Measurements from ENCODE around the gene CBY3. TPM values are rescaled to one million over a fixed set of nuclear protein-coding genes. Genes with fewer than 3 reads are reported as not detected.

CBY3 gene
- total and polyA plus RNA-seq, 2 of the 13 experiments (the other 11 are each of a cell fraction or from before 2014, with no cell fraction given), result not detected

- no peak for TF ChIP-seq ZNF558 (CRISPR knock-in tag; IDR thresholded peaks at IDR 0.05; ENCODE audit: borderline replicate concordance)
- peak; percentile 83 for TF ChIP-seq GATAD2A (CRISPR knock-in tag; IDR thresholded peaks at IDR 0.05)
- TF ChIP-seq ZNF496 (CRISPR knock-in tag; IDR thresholded peaks at IDR 0.05; ENCODE audit: insufficient replicate concordance), result no peak
- no peak for TF ChIP-seq POLR2AphosphoS2 (IDR thresholded peaks at IDR 0.05; ENCODE audit: low read depth, low read length)
- no peak for TF ChIP-seq SP4 (CRISPR knock-in tag; IDR thresholded peaks at IDR 0.05)
- peak; percentile 88 for TF ChIP-seq ZNF644 (CRISPR knock-in tag; IDR thresholded peaks at IDR 0.05; ENCODE audit: low read depth)
- no peak for TF ChIP-seq THYN1 (CRISPR knock-in tag; IDR thresholded peaks at IDR 0.05; ENCODE audit: borderline replicate concordance, low read depth)
- no peak for TF ChIP-seq ZNF576 (CRISPR knock-in tag; IDR thresholded peaks at IDR 0.05)
- 0 out of 2 replicates have a peak, but pooled peaks have one; percentile 9 for TF ChIP-seq YEATS2 (CRISPR knock-in tag; IDR thresholded peaks at IDR 0.05; ENCODE audit: borderline replicate concordance)
- TF ChIP-seq CEBPZ (IDR thresholded peaks at IDR 0.05; ENCODE audit: low read length), result no peak
- TF ChIP-seq KDM6A (CRISPR knock-in tag; IDR thresholded peaks at IDR 0.05; ENCODE audit: low read depth), result peak; percentile 92; the same call in 1 of the 2 replicates
- no peak for TF ChIP-seq ZNF337 (CRISPR knock-in tag; IDR thresholded peaks at IDR 0.05; ENCODE audit: borderline replicate concordance, low read depth)
- TF ChIP-seq ZFP36 (IDR thresholded peaks at IDR 0.05; ENCODE audit: borderline replicate concordance, low read depth, low read length, partially characterized antibody), result no peak
- no peak for TF ChIP-seq ZNF547 (CRISPR knock-in tag; IDR thresholded peaks at IDR 0.05)
- TF ChIP-seq ZNF777 (CRISPR knock-in tag; IDR thresholded peaks at IDR 0.05), result no peak
- peak; percentile 95 for TF ChIP-seq PHF21A (CRISPR knock-in tag; IDR thresholded peaks at IDR 0.05)
- no peak for TF ChIP-seq EEA1 (CRISPR knock-in tag; IDR thresholded peaks at IDR 0.05; ENCODE audit: borderline replicate concordance)
- no peak for TF ChIP-seq KIAA2018 (CRISPR knock-in tag; IDR thresholded peaks at IDR 0.05; ENCODE audit: borderline replicate concordance)
These were observed 637 bp downstream of the CBY3 start (continued) for GRCh38 chr5:179680014-179680779.

Measured in HepG2 (cell line).